Adrenal gland (tissue), 12 donors: ENCODE data around the gene ZNF205. TPM values are rescaled to one million over a fixed set of nuclear protein-coding genes. Genes with fewer than 3 reads are reported as not detected.

ENCODE experiments used
- DNase-seq, 7 donors: peaks; one replicate each; pipeline ENCODE4 v3.0.0-alpha.2; 2019 to 2020
- H3K27ac ChIP-seq, 5 donors: fragments of 200-600 bp; sonication (generic) in 4 of 5; 1 replicate in 3 of 5; 2 replicates in 2 of 5; pipeline versions ENCODE4 v1.5.1 to v1.8.0; 2016 to 2020; ENCODE audit warnings: mild to moderate bottlenecking in 1 of 5
- H3K27me3 ChIP-seq: fragments of 200-600 bp; 2 replicates; pipeline ENCODE4 v1.8.0; 2021
- H3K36me3 ChIP-seq, 2 donors: fragments of 200-600 bp; replicated peaks in 1 of 2; 1 replicate in 1 of 2; 2 replicates in 1 of 2; pipeline versions ENCODE4 v1.5.1 to v1.8.0; 2018 to 2022
- H3K4me1 ChIP-seq, 2 donors: fragments of 200-600 bp; replicated peaks in 1 of 2; 1 replicate in 1 of 2; 2 replicates in 1 of 2; pipeline versions ENCODE4 v1.5.1 to v1.8.0; 2018 to 2021
- H3K4me3 ChIP-seq, 4 donors: fragments of 200-600 bp; sonication (generic) in 3 of 4; one replicate each; pipeline ENCODE4 v1.5.1; 2016 to 2018
- H3K9me3 ChIP-seq, 3 donors: fragments of 200-600 bp; sonication (generic) in 1 of 3; replicated peaks in 1 of 3; 1 replicate in 2 of 3; 2 replicates in 1 of 3; pipeline versions ENCODE4 v1.5.1 to v1.8.0; 2016 to 2021
- POLR2A ChIP-seq, 2 donors: fragments of 450-650 bp; IDR thresholded peaks; one replicate each; pipeline ENCODE4 v1.6.1; 2017; ENCODE audit warnings: antibody characterized with exemption in 2 of 2, mild to moderate bottlenecking in 2 of 2, moderate library complexity in 1 of 2
- WGBS, 4 donors: extraction: QIAGEN DNeasy Blood & Tissue Kit in 2 of 4; methylation state at CpG; one replicate each; pipeline versions ENCODE4 v1.1.5 to v1.1.7; 2013 to 2017; 5-methylcytosine and 5-hydroxymethylcytosine counted together
- intact Hi-C, 2 donors: fragments of 100-400 bp; cut with DNase I; formaldehyde crosslinking; loops; one replicate each; pipeline versions ENCODE4 v1.14.1 to v1.15.0; 2022 to 2023
- polyA plus RNA-seq, 3 donors: library from polyadenylated mRNA; stranded (reverse); fragments of 200-250 nt in 2 of 3; fragments of 350-450 nt in 1 of 3; fragmentation: Illumina TruSeq in 1 of 3; extraction: RNeasy Lipid Tissue Mini Kit (QIAGEN cat#74804) in 1 of 3; gene quantifications; one replicate each; pipeline ENCODE4 v1.2.3, GENCODE V29; 2013 to 2014
- total RNA-seq, 9 donors: library from RNA; depleted of rRNA in 4 of 9; stranded (reverse); fragments of >200 nt in 4 of 9; fragments of 120-200 nt in 1 of 9; fragmentation: NEBNext Ultra II Directional in 1 of 9; extraction: Animal tissue kit (Norgen Biotek cat#: 25700) in 1 of 9; gene quantifications; one replicate each; pipeline versions ENCODE4 v1.1.0 to v1.2.4, GENCODE V29; 2013 to 2023
- TF ChIP-seq, protein P1 (sequence below), 6 experiments: fragments of 450-650 bp in 4 of 6; fragments of 200-600 bp in 2 of 6; sonication (generic) in 1 of 6; IDR thresholded peaks; 1 replicate in 5 of 6; 2 replicates in 1 of 6; pipeline versions ENCODE4 v1.5.1 to v1.8.0; 2016 to 2021; ENCODE audit warnings: antibody characterized with exemption in 6 of 6, mild to moderate bottlenecking in 2 of 6, moderate library complexity in 1 of 6
- donor health status: healthy with polysubstance abuse.
- donor health status: Bipolar disorder and iron deficiency.
- donor health status: DM: yes; HTN: yes; CAD: no.
- donor health status: DM: no; HTN: no; CAD: no.
- donor health status: DM: no; HTN: no; CAD: no.
- donor health status: DM: yes; HTN: yes; CAD: no.

The ZNF205 gene
- total and polyA plus RNA-seq, 12 donors, result 3.8 to 86.1 (median 15.2) TPM

GRCh38 chr16:3115561-3115960 is 3.2 kb downstream of the ZNF205 start:
- intact Hi-C loops, result no loop called here
- TF ChIP-seq, protein P1, sequence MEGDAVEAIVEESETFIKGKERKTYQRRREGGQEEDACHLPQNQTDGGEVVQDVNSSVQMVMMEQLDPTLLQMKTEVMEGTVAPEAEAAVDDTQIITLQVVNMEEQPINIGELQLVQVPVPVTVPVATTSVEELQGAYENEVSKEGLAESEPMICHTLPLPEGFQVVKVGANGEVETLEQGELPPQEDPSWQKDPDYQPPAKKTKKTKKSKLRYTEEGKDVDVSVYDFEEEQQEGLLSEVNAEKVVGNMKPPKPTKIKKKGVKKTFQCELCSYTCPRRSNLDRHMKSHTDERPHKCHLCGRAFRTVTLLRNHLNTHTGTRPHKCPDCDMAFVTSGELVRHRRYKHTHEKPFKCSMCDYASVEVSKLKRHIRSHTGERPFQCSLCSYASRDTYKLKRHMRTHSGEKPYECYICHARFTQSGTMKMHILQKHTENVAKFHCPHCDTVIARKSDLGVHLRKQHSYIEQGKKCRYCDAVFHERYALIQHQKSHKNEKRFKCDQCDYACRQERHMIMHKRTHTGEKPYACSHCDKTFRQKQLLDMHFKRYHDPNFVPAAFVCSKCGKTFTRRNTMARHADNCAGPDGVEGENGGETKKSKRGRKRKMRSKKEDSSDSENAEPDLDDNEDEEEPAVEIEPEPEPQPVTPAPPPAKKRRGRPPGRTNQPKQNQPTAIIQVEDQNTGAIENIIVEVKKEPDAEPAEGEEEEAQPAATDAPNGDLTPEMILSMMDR (IDR thresholded peaks at IDR 0.05), result no peak
- TF ChIP-seq POLR2A (IDR thresholded peaks at IDR 0.05), result no peak
- H3K9me3 ChIP-seq, result no peaks in the 10 kb centered on the region
- H3K36me3 ChIP-seq, result peaks cover 0 to 41% of the 10 kb centered on the region in 2 donors
- H3K4me3 ChIP-seq, result no peak overlapping the region
- no peak for DNase-seq
- WGBS, 4 donors, result 58 to 65% (median 62%) methylated on average over 9 to 14 of the region's 14 CpGs
- H3K27ac ChIP-seq, result peak overlapping the region in 1 of 5 donors; percentile 0
- H3K4me1 ChIP-seq, result peaks cover 21 to 32% of the 10 kb centered on the region in 2 donors
- no peaks in the 10 kb centered on the region for H3K27me3 ChIP-seq

GRCh38 chr16:3118204-3118790 is 5.9 kb downstream of the ZNF205 start:
- 88 to 96% (median 92%) methylated on average over 8 to 16 of the region's 16 CpGs for WGBS, 4 donors
- H3K36me3 ChIP-seq, result peaks cover 0 to 41% of the 10 kb centered on the region in 2 donors

DNA sequence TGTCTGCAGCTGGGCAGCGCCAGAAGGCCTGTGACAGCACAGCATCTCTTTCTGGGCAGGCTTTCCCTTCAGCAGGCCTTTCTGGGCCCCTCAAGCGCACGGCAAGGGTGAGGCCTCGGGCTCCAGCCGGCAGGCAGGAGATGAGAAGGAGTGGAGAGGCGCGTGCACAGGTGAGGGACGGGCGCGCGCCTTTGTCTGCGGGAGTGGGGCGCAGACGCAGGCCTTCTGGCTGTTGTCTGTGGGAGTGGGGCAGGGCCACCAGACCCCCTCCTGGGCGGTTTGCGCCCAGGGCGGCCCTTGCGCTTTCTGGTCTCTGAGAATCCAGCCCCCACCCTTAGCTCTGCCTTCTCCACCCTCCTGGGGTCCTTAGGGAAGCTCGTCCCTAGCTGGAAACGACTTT is 6.5 kb downstream of the ZNF205 start:
- TF ChIP-seq POLR2A (IDR thresholded peaks at IDR 0.05), result no peak
- TF ChIP-seq, protein P1 (IDR thresholded peaks at IDR 0.05), result no peak
- Histone ChIP-seq H3K4me1 (peaks cover 8 to 28% of the 10 kb centered on the region in 2 donors), H3K27me3 (no peaks in the 10 kb centered on the region), H3K36me3 (peaks cover 0 to 41% of the 10 kb centered on the region in 2 donors), H3K9me3 (no peaks in the 10 kb centered on the region), H3K4me3 (no peak overlapping the region), H3K27ac (no peak overlapping the region)
- WGBS, 4 donors, result 91 to 96% (median 94%) methylated on average over 9 to 20 of the region's 20 CpGs
- DNase-seq, result no peak
- intact Hi-C loops, result no loop called here

More at GRCh38 chr16:3118204-3118790, 5.9 kb downstream of the ZNF205 start:
- TF ChIP-seq, protein P1 (IDR thresholded peaks at IDR 0.05), result no peak
- no peak for TF ChIP-seq POLR2A (IDR thresholded peaks at IDR 0.05)
- intact Hi-C loops, result no loop called here
- no peak overlapping the region for H3K27ac ChIP-seq
- H3K4me3 ChIP-seq, result no peak overlapping the region
- no peaks in the 10 kb centered on the region for H3K27me3 ChIP-seq
- H3K4me1 ChIP-seq, result peaks cover 12 to 28% of the 10 kb centered on the region in 2 donors
- DNase-seq, result no peak
- no peaks in the 10 kb centered on the region for H3K9me3 ChIP-seq

- Histone ChIP-seq H3K36me3 (peaks cover 0 to 41% of the 10 kb centered on the region in 2 donors), H3K4me3 (no peak overlapping the region), H3K27me3 (no peaks in the 10 kb centered on the region), H3K27ac (no peak overlapping the region), H3K4me1 (peaks cover 8 to 25% of the 10 kb centered on the region in 2 donors), H3K9me3 (no peaks in the 10 kb centered on the region)
- no peak for TF ChIP-seq POLR2A (IDR thresholded peaks at IDR 0.05)
- TF ChIP-seq, protein P1 (IDR thresholded peaks at IDR 0.05), result no peak
- intact Hi-C loops, result no loop called here
- DNase-seq, result no peak
- 96 to 97% (median 96%) methylated on average over 30 to 33 of the region's 33 CpGs for WGBS, 4 donors
Measured at GRCh38 chr16:3119286-3119685, 6.9 kb downstream of the ZNF205 start.
